GM12878 (cell line): ENCODE results near the gene DHPS. TPM values are rescaled to one million over a fixed set of nuclear protein-coding genes. Genes with fewer than 3 reads are reported as not detected.

Experiments
- ATAC-seq: fragments of 200-7000 bp; cut with Tn5 transposase; 3 replicates; pipeline ENCODE4 v1.9.1; 2020; ENCODE audit warnings: mild to moderate bottlenecking, moderate library complexity
- BruUV-seq: library from RNA; stranded (reverse); fragments of 400-500 nt; replicated peaks from 2 replicates; lab custom pipeline; 2021; lab: Mats Ljungman, UMichigan
- CTCF ChIA-PET: fragments of 300-600 bp; sonication (Branson Sonifier 250); formaldehyde crosslinking; extraction: SDS; loops from one replicate; lab custom pipeline; 2021; ENCODE audit warnings: inconsistent platforms; lab: Yijun Ruan, JAX
- POLR2A ChIA-PET: fragments of 350-600 bp; formaldehyde crosslinking; extraction: SDS; loops from one replicate; lab custom pipeline; 2021; ENCODE audit warnings: inconsistent platforms; lab: Charles Lee
- RAD21 ChIA-PET: fragments of 300-600 bp; sonication (Branson Sonifier 250); formaldehyde crosslinking; loops from one replicate; lab custom pipeline; 2023; ENCODE audit warnings: antibody characterized with exemption; ENCODE audit not compliant: unreplicated experiment; lab: Charles Lee
- SMC1A ChIA-PET: fragments of 300-600 bp; sonication (Branson Sonifier 250); formaldehyde crosslinking; loops from one replicate; lab custom pipeline; 2023; ENCODE audit not compliant: unreplicated experiment, uncharacterized antibody; lab: Charles Lee
- DNase-seq: peaks from one replicate; pipeline ENCODE4 v3.0.0-alpha.2; 2011; ENCODE audit warnings: low read depth, low spot score
- FAIRE-seq: peaks from 3 replicates; lab custom pipeline; 2011; peaks lifted over from hg19 to GRCh38; lab: Jason Lieb, UNC
- H2AFZ ChIP-seq: 2 replicates; pipeline ENCODE4 v1.6.0; 2011; ENCODE audit warnings: low read depth, low read length, control low read depth; ENCODE audit not compliant: control insufficient read depth
- H3K27ac ChIP-seq: 2 replicates; pipeline ENCODE4 v1.5.1; 2011; ENCODE audit warnings: control low read depth; ENCODE audit not compliant: control insufficient read depth, insufficient read depth
- H3K27me3 ChIP-seq, 2 experiments: replicated peaks in 1 of 2; 2 replicates each; pipeline versions ENCODE4 v1.6.0 to v1.6.1; 2011; ENCODE audit warnings: low read length in 1 of 2; ENCODE audit not compliant: control insufficient read depth in 2 of 2, insufficient read depth in 2 of 2
- H3K36me3 ChIP-seq, 2 experiments: 2 replicates each; pipeline ENCODE4 v1.5.1; 2011; ENCODE audit warnings: low read length in 1 of 2; ENCODE audit not compliant: control insufficient read depth in 2 of 2, insufficient read depth in 2 of 2
- H3K4me1 ChIP-seq: 2 replicates; pipeline ENCODE4 v1.6.1; 2011; ENCODE audit warnings: mild to moderate bottlenecking, low read length, moderate library complexity, mixed read lengths; ENCODE audit not compliant: control insufficient read depth, insufficient read depth
- H3K4me2 ChIP-seq: 2 replicates; pipeline ENCODE4 v1.6.0; 2011; ENCODE audit warnings: control low read depth; ENCODE audit not compliant: control insufficient read depth, insufficient read depth
- H3K4me3 ChIP-seq: fragments of 200-600 bp; sonication (generic); 2 replicates; pipeline ENCODE4 v1.5.1; 2016
- H3K79me2 ChIP-seq: 2 replicates; pipeline ENCODE4 v1.6.0; 2011; ENCODE audit warnings: low read length; ENCODE audit not compliant: control insufficient read depth, insufficient read depth
- H3K9ac ChIP-seq: 2 replicates; pipeline ENCODE4 v1.8.0; 2011; ENCODE audit warnings: low read length, control low read depth, mixed read lengths; ENCODE audit not compliant: control insufficient read depth, insufficient read depth
- H3K9me3 ChIP-seq: replicated peaks from 3 replicates; pipeline ENCODE4 v1.5.1; 2011; ENCODE audit warnings: mild to moderate bottlenecking, low read length; ENCODE audit not compliant: control insufficient read depth, insufficient read depth
- H4K20me1 ChIP-seq: 2 replicates; pipeline ENCODE4 v1.6.0; 2011; ENCODE audit not compliant: control insufficient read depth, insufficient read depth
- ATF7 ChIP-seq: fragments of 450-650 bp; IDR thresholded peaks from 2 replicates; pipeline ENCODE4 v1.6.1; 2016; ENCODE audit warnings: low read depth, mild to moderate bottlenecking
- CEBPZ ChIP-seq: fragments of 150-350 bp; IDR thresholded peaks from 2 replicates; pipeline ENCODE4 v1.6.1; 2016; ENCODE audit warnings: low read depth, low read length
- CREM ChIP-seq: IDR thresholded peaks from 2 replicates; pipeline ENCODE4 v1.6.1; 2014; ENCODE audit warnings: antibody characterized with exemption, low read depth
- EP300 ChIP-seq, 2 experiments: fragments of 150-350 bp in 1 of 2; IDR thresholded peaks; 2 replicates each; pipeline ENCODE4 v1.6.1; 2011 to 2012; ENCODE audit warnings: low read depth in 2 of 2, low read length in 2 of 2, borderline replicate concordance in 1 of 2, improper control_type of control experiment in 1 of 2, inconsistent platforms in 1 of 2; ENCODE audit not compliant: control insufficient read depth in 1 of 2
- JUNB ChIP-seq: IDR thresholded peaks from 2 replicates; pipeline ENCODE4 v1.6.1; 2016; ENCODE audit warnings: antibody characterized with exemption, mild to moderate bottlenecking
- KAT2A ChIP-seq: conservative IDR thresholded peaks from 2 replicates; pipeline ENCODE4 v1.6.1; 2011; ENCODE audit warnings: low read depth, low read length; ENCODE audit not compliant: control insufficient read depth
- RAD21 ChIP-seq: IDR thresholded peaks from 2 replicates; pipeline ENCODE4 v1.6.1; 2011; ENCODE audit warnings: mild to moderate bottlenecking, low read depth, low read length, moderate library complexity; ENCODE audit not compliant: insufficient read depth
- RBBP5 ChIP-seq: fragments of 200-600 bp; sonication (generic); conservative IDR thresholded peaks from 2 replicates; pipeline ENCODE4 v1.6.1; 2016
- TBL1XR1 ChIP-seq: IDR thresholded peaks from 2 replicates; pipeline ENCODE4 v1.6.1; 2012; ENCODE audit warnings: low read depth, low read length, improper control_type of control experiment
- TCF12 ChIP-seq: IDR thresholded peaks from 2 replicates; pipeline ENCODE4 v1.6.1; 2011; ENCODE audit warnings: low read depth, mild to moderate bottlenecking, low read length
- WRNIP1 ChIP-seq: IDR thresholded peaks from 2 replicates; pipeline ENCODE4 v1.6.1; 2011; ENCODE audit warnings: low read depth, low read length, improper control_type of control experiment, borderline replicate concordance
- ZBTB11 ChIP-seq: fragments of 450-650 bp; formaldehyde crosslinking; IDR thresholded peaks from 2 replicates; pipeline ENCODE4 v1.5.0; 2022; ENCODE audit warnings: mild to moderate bottlenecking, missing genetic modification characterization
- ZNF274 ChIP-seq: IDR thresholded peaks from one replicate; pipeline ENCODE4 v1.8.0; 2011; ENCODE audit not compliant: insufficient read length, insufficient read depth
- WGBS: methylation state at CpG from one replicate; pipeline ENCODE4 v1.1.6; 2016; ENCODE audit warnings: low lambda C conversion rate; ENCODE audit not compliant: insufficient replicate concordance, insufficient coverage; ENCODE audit errors: missing lambda C conversion rate; 5-methylcytosine and 5-hydroxymethylcytosine counted together
- in situ Hi-C: fragments of 300-500 bp; cut with MboI; formaldehyde crosslinking; loops from 9 replicates; pipeline ENCODE4 v1.14.3; 2018; ENCODE audit warnings: mixed read lengths
- intact Hi-C: fragments of 100-400 bp; cut with micrococcal nuclease; formaldehyde crosslinking; loops from one replicate; pipeline ENCODE4 v1.14.2; 2022; ENCODE audit not compliant: unreplicated experiment
- polyA plus RNA-seq, 11 experiments: library from polyadenylated mRNA; depleted of rRNA in 4 of 11; unstranded in 6 of 11; stranded (reverse) in 5 of 11; fragments of >200 nt; fragmentation: Nextera tagmentation in 4 of 11; fragmentation: Illumina TruSeq in 1 of 11; extraction: Ambion mirVana in 4 of 11; extraction: Trizol in 1 of 11; gene quantifications; 1 replicate in 1 of 11; 2 replicates in 10 of 11; pipeline versions ENCODE4 v1.2.1 to v1.2.3, GENCODE V29; 2011 to 2016; ENCODE audit warnings: inconsistent platforms in 2 of 11, missing spikeins in 2 of 11, low read depth in 1 of 11
- total RNA-seq, 4 experiments: library from RNA; depleted of rRNA in 3 of 4; stranded (reverse); fragments of >200 nt in 3 of 4; fragmentation: Illumina TruSeq in 1 of 4; extraction: Trizol in 1 of 4; gene quantifications; 2 replicates each; pipeline versions ENCODE4 v1.2.1 to v1.2.3, GENCODE V29; 2013 to 2021
- TF ChIP-seq, protein P1 (sequence below): fragments of 450-650 bp; formaldehyde crosslinking; IDR thresholded peaks from 2 replicates; pipeline ENCODE4 v1.4.0; 2020; ENCODE audit warnings: mild to moderate bottlenecking, moderate library complexity

Gene DHPS
- total and polyA plus RNA-seq, 10 of the 15 experiments (the other 5 are each of a cell fraction or from before 2014, with no cell fraction given): 36.4 to 104 (median 83.4) TPM

- CTCF ChIA-PET: interaction anchor here (2.0 to 2.3 kb wide), 2 partner anchors 57 to 105 kb away, joined by 5 to 11 read pairs; partner anchors contain the start of genes ZNF490 and ZNF791
- Histone ChIP-seq H3K36me3 (peaks cover 12 to 19% of the 10 kb centered on the region in 2 experiments), H3K79me2 (peaks cover 52% of the 10 kb centered on the region), H3K9me3 (no peaks in the 10 kb centered on the region), H3K27ac (peak overlapping the region; percentile 100), H3K27me3 (no peaks in the 10 kb centered on the region), H4K20me1 (no peaks in the 10 kb centered on the region), H3K4me2 (peak overlapping the region; percentile 60), H3K4me1 (peaks cover 30% of the 10 kb centered on the region), H3K9ac (peak overlapping the region; percentile 99), H3K4me3 (peak overlapping the region; percentile 92), H2AFZ (no peak overlapping the region)
- 50% methylated on average over 8 of the region's 8 CpGs for WGBS
- intact Hi-C loops (no loop called here), in situ Hi-C loops (no loop called here)
- no peak for DNase-seq
- RAD21 ChIA-PET: interaction anchor here (1.0 kb wide), 1 partner anchor 65 kb away, joined by 3 read pairs; no protein-coding TSS in a partner anchor
- no peak for ATAC-seq
- no peak for FAIRE-seq
- no TSS peak for BruUV-seq
- SMC1A ChIA-PET: interaction anchor here (1.3 kb wide), 2 partner anchors 57 to 94 kb away, joined by 3 to 4 read pairs; partner anchors contain the start of genes ZNF490 and ZNF791
- POLR2A ChIA-PET: interaction anchor here (0.6 to 1.8 kb wide), 4 partner anchors 10 to 682 kb away, joined by 3 to 4 read pairs (median 3); partner anchors contain the start of genes ZNF490 and ZNF791
- TF ChIP-seq, protein P1, sequence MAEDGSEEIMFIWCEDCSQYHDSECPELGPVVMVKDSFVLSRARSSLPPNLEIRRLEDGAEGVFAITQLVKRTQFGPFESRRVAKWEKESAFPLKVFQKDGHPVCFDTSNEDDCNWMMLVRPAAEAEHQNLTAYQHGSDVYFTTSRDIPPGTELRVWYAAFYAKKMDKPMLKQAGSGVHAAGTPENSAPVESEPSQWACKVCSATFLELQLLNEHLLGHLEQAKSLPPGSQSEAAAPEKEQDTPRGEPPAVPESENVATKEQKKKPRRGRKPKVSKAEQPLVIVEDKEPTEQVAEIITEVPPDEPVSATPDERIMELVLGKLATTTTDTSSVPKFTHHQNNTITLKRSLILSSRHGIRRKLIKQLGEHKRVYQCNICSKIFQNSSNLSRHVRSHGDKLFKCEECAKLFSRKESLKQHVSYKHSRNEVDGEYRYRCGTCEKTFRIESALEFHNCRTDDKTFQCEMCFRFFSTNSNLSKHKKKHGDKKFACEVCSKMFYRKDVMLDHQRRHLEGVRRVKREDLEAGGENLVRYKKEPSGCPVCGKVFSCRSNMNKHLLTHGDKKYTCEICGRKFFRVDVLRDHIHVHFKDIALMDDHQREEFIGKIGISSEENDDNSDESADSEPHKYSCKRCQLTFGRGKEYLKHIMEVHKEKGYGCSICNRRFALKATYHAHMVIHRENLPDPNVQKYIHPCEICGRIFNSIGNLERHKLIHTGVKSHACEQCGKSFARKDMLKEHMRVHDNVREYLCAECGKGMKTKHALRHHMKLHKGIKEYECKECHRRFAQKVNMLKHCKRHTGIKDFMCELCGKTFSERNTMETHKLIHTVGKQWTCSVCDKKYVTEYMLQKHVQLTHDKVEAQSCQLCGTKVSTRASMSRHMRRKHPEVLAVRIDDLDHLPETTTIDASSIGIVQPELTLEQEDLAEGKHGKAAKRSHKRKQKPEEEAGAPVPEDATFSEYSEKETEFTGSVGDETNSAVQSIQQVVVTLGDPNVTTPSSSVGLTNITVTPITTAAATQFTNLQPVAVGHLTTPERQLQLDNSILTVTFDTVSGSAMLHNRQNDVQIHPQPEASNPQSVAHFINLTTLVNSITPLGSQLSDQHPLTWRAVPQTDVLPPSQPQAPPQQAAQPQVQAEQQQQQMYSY (CRISPR knock-in tag): no peak
- no peak for TF ChIP-seq WRNIP1
- no peak for TF ChIP-seq ATF7
- no peak for TF ChIP-seq TCF12
- TF ChIP-seq ZBTB11 (CRISPR knock-in tag): no peak
- TF ChIP-seq KAT2A: no peak
- no peak for TF ChIP-seq RBBP5
- no peak for TF ChIP-seq EP300 (IDR thresholded peaks at IDR 0.05; ENCODE audit: borderline replicate concordance in 1 of 2, control insufficient read depth in 1 of 2, low read depth in 2 of 2, low read length in 2 of 2)
- TF ChIP-seq TBL1XR1: no peak
- TF ChIP-seq CEBPZ: no peak
- TF ChIP-seq CREM: no peak
- TF ChIP-seq ZNF274: no peak
- TF ChIP-seq RAD21: no peak
- no peak for TF ChIP-seq JUNB
Observed at GRCh38 chr19:12668346-12668745, 13.3 kb downstream of the DHPS start.
